Measurements from ENCODE around the gene EXOC4.

DNA sequence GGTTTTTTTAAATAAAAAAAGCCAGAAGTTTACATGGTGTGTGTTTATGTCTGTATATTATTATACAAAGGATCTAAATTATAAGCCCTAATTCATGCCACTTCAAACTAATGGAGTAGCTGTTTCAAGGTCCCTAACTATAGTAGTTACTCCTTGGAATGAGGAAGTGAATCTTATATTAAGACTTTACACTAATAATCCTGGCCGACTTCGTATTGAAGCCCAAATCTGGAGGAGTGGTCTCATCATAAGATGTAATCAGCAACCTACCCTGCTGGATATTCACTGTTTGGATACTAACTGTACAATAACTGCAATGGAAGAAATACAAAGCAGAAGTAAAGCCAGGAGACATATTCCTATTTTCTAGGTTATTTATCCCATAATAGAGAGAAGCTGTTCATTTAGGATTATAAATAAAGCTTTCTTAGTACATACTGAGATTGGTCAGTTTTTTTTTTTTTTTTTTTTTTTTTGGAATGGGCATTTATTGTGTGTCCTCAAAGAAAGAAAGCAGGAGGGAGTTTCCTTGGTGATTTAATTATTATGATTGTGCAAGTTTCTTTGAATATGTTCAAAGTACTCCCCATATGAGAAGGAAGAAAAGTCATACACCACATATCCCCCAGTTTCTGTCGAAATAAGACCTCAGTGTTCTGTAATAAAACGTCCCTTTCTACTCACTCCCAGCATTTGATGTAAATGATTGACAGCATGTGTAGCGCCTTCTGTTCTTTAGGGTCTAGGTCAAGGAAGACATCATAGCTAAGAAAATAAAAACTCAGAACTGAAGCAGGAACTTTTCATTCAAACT lies 397.8 kb downstream of the EXOC4 start:
- TF ChIP-seq POLR2A (IDR thresholded peaks at IDR 0.05) (no peak), POLR2AphosphoS5 (IDR thresholded peaks at IDR 0.05; ENCODE audit: insufficient read depth in 1 of 2, low read depth in 1 of 2) (no peak)
- TF ChIP-seq, protein P1, sequence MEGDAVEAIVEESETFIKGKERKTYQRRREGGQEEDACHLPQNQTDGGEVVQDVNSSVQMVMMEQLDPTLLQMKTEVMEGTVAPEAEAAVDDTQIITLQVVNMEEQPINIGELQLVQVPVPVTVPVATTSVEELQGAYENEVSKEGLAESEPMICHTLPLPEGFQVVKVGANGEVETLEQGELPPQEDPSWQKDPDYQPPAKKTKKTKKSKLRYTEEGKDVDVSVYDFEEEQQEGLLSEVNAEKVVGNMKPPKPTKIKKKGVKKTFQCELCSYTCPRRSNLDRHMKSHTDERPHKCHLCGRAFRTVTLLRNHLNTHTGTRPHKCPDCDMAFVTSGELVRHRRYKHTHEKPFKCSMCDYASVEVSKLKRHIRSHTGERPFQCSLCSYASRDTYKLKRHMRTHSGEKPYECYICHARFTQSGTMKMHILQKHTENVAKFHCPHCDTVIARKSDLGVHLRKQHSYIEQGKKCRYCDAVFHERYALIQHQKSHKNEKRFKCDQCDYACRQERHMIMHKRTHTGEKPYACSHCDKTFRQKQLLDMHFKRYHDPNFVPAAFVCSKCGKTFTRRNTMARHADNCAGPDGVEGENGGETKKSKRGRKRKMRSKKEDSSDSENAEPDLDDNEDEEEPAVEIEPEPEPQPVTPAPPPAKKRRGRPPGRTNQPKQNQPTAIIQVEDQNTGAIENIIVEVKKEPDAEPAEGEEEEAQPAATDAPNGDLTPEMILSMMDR (IDR thresholded peaks at IDR 0.05) = no peak

Data from vagina (tissue), 2 donors.